Activated CD8-positive, alpha-beta memory T cell treated with anti-CD3 and anti-CD28 coated beads for 36 hours (primary cell): Measurements from ENCODE around the gene FGGY. TPM values are rescaled to one million over a fixed set of nuclear protein-coding genes. Genes with fewer than 3 reads are reported as not detected.
"Not testable (repeated sequence)": the region's sequence is repeated elsewhere in the genome, so short reads cannot be mapped to it uniquely, and the experiment has no call there.

Source experiments
- CTCF ChIA-PET: fragments of 350-600 bp; sonication (Branson Sonifier 250); formaldehyde crosslinking; loops from one replicate; lab custom pipeline; 2021; ENCODE audit warnings: antibody characterized with exemption; lab: Charles Lee
- POLR2A ChIA-PET: fragments of 350-600 bp; sonication (Branson Sonifier 250); formaldehyde crosslinking; loops from one replicate; lab custom pipeline; 2021; ENCODE audit warnings: antibody characterized with exemption; lab: Charles Lee
- total RNA-seq, 2 experiments: library from RNA; stranded (reverse); gene quantifications; one replicate each; pipeline ENCODE4 v1.2.3, GENCODE V29; 2021

FGGY gene
- total RNA-seq, 2 experiments from 2014 or later = 8.9 to 9.7 TPM

- ChIA-PET POLR2A (no interaction called here), CTCF (no interaction called here)
These were observed 246.3 kb downstream of the FGGY start for GRCh38 chr1:59543211-59543668.

- ChIA-PET CTCF (no interaction called here), POLR2A (no interaction called here)
These were observed 247.9 kb downstream of the FGGY start for GRCh38 chr1:59544615-59545293.

GRCh38 chr1:59545830-59546229, 248.9 kb downstream of the FGGY start:
- ChIA-PET POLR2A (no interaction called here), CTCF (no interaction called here)

- ChIA-PET CTCF (no interaction called here), POLR2A (no interaction called here)
These were observed 252.4 kb downstream of the FGGY start for GRCh38 chr1:59549066-59549837.

- ChIA-PET POLR2A (no interaction called here), CTCF (no interaction called here)
These were observed 253.0 kb downstream of the FGGY start for GRCh38 chr1:59549903-59550302.

GRCh38 chr1:59552007-59552406, 255.1 kb downstream of the FGGY start:
- ChIA-PET POLR2A (no interaction called here), CTCF (no interaction called here)

GRCh38 chr1:59553371-59553770, 256.5 kb downstream of the FGGY start:
- ChIA-PET CTCF (no interaction called here), POLR2A (no interaction called here)

GRCh38 chr1:59554011-59554663, 257.2 kb downstream of the FGGY start:
- ChIA-PET POLR2A (no interaction called here), CTCF (no interaction called here)

- ChIA-PET POLR2A (no interaction called here), CTCF (no interaction called here)
These were observed 257.9 kb downstream of the FGGY start for GRCh38 chr1:59554752-59555151.

- ChIA-PET POLR2A (interaction anchor here (0.6 kb wide), 1 partner anchor 76 kb away, joined by 3 read pairs; no protein-coding TSS in a partner anchor), CTCF (no interaction called here)
These were observed 259.5 kb downstream of the FGGY start for GRCh38 chr1:59556398-59556797.

GRCh38 chr1:59556802-59557548, 260.1 kb downstream of the FGGY start:
- ChIA-PET CTCF (no interaction called here), POLR2A (no interaction called here)

- ChIA-PET CTCF (no interaction called here), POLR2A (no interaction called here)
These were observed 260.6 kb downstream of the FGGY start for GRCh38 chr1:59557549-59557885.

- POLR2A ChIA-PET, CTCF ChIA-PET: not testable (repeated sequence)
These were observed 261.7 kb downstream of the FGGY start for GRCh38 chr1:59558580-59558979.

GRCh38 chr1:59560807-59561450, 264.0 kb downstream of the FGGY start:
- ChIA-PET CTCF (no interaction called here), POLR2A (no interaction called here)

- POLR2A ChIA-PET = no interaction called here
These were observed 264.9 kb downstream of the FGGY start for GRCh38 chr1:59561796-59562195.

GRCh38 chr1:59564192-59564891, 267.4 kb downstream of the FGGY start:
- ChIA-PET POLR2A (no interaction called here), CTCF (no interaction called here)

More at GRCh38 chr1:59561796-59562195, 264.9 kb downstream of the FGGY start:
- CTCF ChIA-PET = no interaction called here

- ChIA-PET POLR2A (no interaction called here), CTCF (no interaction called here)
These were observed 268.9 kb downstream of the FGGY start for GRCh38 chr1:59565611-59566410.
